Measurements from ENCODE around the gene WDR33. TPM values are rescaled to one million over a fixed set of nuclear protein-coding genes. Genes with fewer than 3 reads are reported as not detected.

The WDR33 gene
- total and polyA plus RNA-seq, 10 of the 15 experiments (the other 5 are each of a cell fraction or from before 2014, with no cell fraction given): 29.2 to 73.8 (median 45.6) TPM

DNA sequence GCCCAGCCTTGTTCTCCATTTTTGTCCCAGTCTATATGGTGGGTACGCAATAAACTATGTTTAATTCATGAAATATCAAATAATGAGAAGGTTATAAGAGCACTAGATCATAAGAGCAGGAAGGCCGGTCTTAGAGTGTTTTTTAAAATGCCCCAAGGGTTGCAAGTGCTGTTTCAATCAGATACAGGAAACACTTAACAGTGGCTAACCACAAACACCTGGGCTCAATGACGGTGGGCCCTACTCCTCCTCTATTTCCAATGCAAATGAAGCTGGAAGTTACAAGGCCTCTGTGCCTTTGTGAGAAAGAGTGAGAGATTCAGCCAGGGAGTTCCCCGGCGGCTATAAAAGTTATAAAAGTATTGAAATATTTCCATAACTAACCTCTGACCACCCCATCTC is 18.9 kb upstream of the WDR33 start (continued):
- TF ChIP-seq, protein P1, sequence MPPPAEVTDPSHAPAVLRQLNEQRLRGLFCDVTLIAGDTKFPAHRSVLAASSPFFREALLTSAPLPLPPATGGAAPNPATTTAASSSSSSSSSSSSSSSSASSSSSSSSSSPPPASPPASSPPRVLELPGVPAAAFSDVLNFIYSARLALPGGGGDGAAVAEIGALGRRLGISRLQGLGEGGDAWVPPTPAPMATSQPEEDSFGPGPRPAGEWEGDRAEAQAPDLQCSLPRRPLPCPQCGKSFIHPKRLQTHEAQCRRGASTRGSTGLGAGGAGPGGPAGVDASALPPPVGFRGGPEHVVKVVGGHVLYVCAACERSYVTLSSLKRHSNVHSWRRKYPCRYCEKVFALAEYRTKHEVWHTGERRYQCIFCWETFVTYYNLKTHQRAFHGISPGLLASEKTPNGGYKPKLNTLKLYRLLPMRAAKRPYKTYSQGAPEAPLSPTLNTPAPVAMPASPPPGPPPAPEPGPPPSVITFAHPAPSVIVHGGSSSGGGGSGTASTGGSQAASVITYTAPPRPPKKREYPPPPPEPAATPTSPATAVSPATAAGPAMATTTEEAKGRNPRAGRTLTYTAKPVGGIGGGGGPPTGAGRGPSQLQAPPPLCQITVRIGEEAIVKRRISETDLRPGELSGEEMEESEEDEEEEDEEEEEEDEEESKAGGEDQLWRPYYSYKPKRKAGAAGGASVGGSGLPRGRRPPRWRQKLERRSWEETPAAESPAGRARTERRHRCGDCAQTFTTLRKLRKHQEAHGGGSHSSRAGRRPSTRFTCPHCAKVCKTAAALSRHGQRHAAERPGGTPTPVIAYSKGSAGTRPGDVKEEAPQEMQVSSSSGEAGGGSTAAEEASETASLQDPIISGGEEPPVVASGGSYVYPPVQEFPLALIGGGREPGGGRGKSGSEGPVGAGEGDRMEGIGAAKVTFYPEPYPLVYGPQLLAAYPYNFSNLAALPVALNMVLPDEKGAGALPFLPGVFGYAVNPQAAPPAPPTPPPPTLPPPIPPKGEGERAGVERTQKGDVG (CRISPR knock-in tag; IDR thresholded peaks at IDR 0.05): no peak
- TF ChIP-seq, protein P2, sequence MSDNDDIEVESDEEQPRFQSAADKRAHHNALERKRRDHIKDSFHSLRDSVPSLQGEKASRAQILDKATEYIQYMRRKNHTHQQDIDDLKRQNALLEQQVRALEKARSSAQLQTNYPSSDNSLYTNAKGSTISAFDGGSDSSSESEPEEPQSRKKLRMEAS (IDR thresholded peaks at IDR 0.05; ENCODE audit: low read depth, low read length): no peak
- TF ChIP-seq PAX5 (IDR thresholded peaks at IDR 0.05; ENCODE audit: borderline replicate concordance, low read depth, low read length): peak; percentile 82; the same call in 1 of the 2 replicates
- TF ChIP-seq KDM1A (IDR thresholded peaks at IDR 0.05; ENCODE audit: borderline replicate concordance): no peak
- TF ChIP-seq NFYA (IDR thresholded peaks at IDR 0.05; ENCODE audit: borderline replicate concordance, low read depth, low read length): no peak
- peak; percentile 12; the same call in 1 of the 2 replicates for TF ChIP-seq SMC3 (IDR thresholded peaks at IDR 0.05; ENCODE audit: borderline replicate concordance, low read length)
- no peak for TF ChIP-seq POLR2A (IDR thresholded peaks at IDR 0.05; ENCODE audit: low read depth, low read length)
- peak; percentile 91 for TF ChIP-seq MTA2 (IDR thresholded peaks at IDR 0.05; ENCODE audit: low read depth)
- no peak for TF ChIP-seq ZSCAN29 (IDR thresholded peaks at IDR 0.05)
- TF ChIP-seq TCF12 (IDR thresholded peaks at IDR 0.05; ENCODE audit: low read depth, low read length): peak; percentile 97
- peak; percentile 69 for TF ChIP-seq NR2F1 (conservative IDR thresholded peaks at IDR 0.05)
- TF ChIP-seq SUPT20H (IDR thresholded peaks at IDR 0.05; ENCODE audit: borderline replicate concordance, control insufficient read depth, low read depth, low read length): no peak
- TF ChIP-seq ESRRA (IDR thresholded peaks at IDR 0.05; ENCODE audit: low read length): no peak
- peak; percentile 93 for TF ChIP-seq TBL1XR1 (IDR thresholded peaks at IDR 0.05; ENCODE audit: low read depth, low read length)
- TF ChIP-seq MEF2B (IDR thresholded peaks at IDR 0.05; ENCODE audit: partially characterized antibody, poor library complexity, severe bottlenecking): peak; percentile 49
- TF ChIP-seq SMARCA5 (IDR thresholded peaks at IDR 0.05): no peak
- TF ChIP-seq DPF2 (IDR thresholded peaks at IDR 0.05): peak; percentile 76
- TF ChIP-seq NRF1 (conservative IDR thresholded peaks at IDR 0.05; ENCODE audit: low read depth, low read length): no peak
- TF ChIP-seq ZNF384 (IDR thresholded peaks at IDR 0.05; ENCODE audit: borderline replicate concordance, low read depth, low read length): 0 out of 2 replicates have a peak, but pooled peaks have one; percentile 9
- no peak for TF ChIP-seq CBX3 (IDR thresholded peaks at IDR 0.05; ENCODE audit: borderline replicate concordance, low read depth)
- TF ChIP-seq, protein P3, sequence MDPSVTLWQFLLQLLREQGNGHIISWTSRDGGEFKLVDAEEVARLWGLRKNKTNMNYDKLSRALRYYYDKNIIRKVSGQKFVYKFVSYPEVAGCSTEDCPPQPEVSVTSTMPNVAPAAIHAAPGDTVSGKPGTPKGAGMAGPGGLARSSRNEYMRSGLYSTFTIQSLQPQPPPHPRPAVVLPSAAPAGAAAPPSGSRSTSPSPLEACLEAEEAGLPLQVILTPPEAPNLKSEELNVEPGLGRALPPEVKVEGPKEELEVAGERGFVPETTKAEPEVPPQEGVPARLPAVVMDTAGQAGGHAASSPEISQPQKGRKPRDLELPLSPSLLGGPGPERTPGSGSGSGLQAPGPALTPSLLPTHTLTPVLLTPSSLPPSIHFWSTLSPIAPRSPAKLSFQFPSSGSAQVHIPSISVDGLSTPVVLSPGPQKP (IDR thresholded peaks at IDR 0.05; ENCODE audit: low read depth, low read length): no peak
- TF ChIP-seq, protein P4, sequence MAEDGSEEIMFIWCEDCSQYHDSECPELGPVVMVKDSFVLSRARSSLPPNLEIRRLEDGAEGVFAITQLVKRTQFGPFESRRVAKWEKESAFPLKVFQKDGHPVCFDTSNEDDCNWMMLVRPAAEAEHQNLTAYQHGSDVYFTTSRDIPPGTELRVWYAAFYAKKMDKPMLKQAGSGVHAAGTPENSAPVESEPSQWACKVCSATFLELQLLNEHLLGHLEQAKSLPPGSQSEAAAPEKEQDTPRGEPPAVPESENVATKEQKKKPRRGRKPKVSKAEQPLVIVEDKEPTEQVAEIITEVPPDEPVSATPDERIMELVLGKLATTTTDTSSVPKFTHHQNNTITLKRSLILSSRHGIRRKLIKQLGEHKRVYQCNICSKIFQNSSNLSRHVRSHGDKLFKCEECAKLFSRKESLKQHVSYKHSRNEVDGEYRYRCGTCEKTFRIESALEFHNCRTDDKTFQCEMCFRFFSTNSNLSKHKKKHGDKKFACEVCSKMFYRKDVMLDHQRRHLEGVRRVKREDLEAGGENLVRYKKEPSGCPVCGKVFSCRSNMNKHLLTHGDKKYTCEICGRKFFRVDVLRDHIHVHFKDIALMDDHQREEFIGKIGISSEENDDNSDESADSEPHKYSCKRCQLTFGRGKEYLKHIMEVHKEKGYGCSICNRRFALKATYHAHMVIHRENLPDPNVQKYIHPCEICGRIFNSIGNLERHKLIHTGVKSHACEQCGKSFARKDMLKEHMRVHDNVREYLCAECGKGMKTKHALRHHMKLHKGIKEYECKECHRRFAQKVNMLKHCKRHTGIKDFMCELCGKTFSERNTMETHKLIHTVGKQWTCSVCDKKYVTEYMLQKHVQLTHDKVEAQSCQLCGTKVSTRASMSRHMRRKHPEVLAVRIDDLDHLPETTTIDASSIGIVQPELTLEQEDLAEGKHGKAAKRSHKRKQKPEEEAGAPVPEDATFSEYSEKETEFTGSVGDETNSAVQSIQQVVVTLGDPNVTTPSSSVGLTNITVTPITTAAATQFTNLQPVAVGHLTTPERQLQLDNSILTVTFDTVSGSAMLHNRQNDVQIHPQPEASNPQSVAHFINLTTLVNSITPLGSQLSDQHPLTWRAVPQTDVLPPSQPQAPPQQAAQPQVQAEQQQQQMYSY (CRISPR knock-in tag; IDR thresholded peaks at IDR 0.05): no peak
- TF ChIP-seq SMAD1 (IDR thresholded peaks at IDR 0.05; ENCODE audit: low read depth, partially characterized antibody): no peak
- no peak for TF ChIP-seq HCFC1 (IDR thresholded peaks at IDR 0.05; ENCODE audit: low read length)
- no peak; the same call in 1 of the 2 replicates for TF ChIP-seq WRNIP1 (IDR thresholded peaks at IDR 0.05; ENCODE audit: borderline replicate concordance, low read depth, low read length)
- peak; percentile 97 for TF ChIP-seq CBFB (IDR thresholded peaks at IDR 0.05; ENCODE audit: low read depth)
